HEK293T (cell line): ENCODE results near the gene HOXA5.

Experiments used
- ARNT ChIP-seq: fragments of 450-650 bp; IDR thresholded peaks from 2 replicates; pipeline ENCODE4 v1.6.1; 2017; ENCODE audit warnings: mild to moderate bottlenecking
- BHLHE40 ChIP-seq: fragments of 450-650 bp; IDR thresholded peaks from 2 replicates; pipeline ENCODE4 v1.6.1; 2016; ENCODE audit warnings: mild to moderate bottlenecking, moderate library complexity, borderline replicate concordance
- FOXK2 ChIP-seq: fragments of 450-650 bp; IDR thresholded peaks from 2 replicates; pipeline ENCODE4 v1.6.1; 2016; ENCODE audit warnings: mild to moderate bottlenecking
- FOXM1 ChIP-seq: fragments of 450-650 bp; IDR thresholded peaks from 2 replicates; pipeline ENCODE4 v1.6.1; 2017; ENCODE audit warnings: mild to moderate bottlenecking, borderline replicate concordance
- HDGF ChIP-seq: fragments of 450-650 bp; IDR thresholded peaks from 2 replicates; pipeline ENCODE4 v1.6.1; 2017; ENCODE audit warnings: antibody characterized with exemption, borderline replicate concordance
- LEF1 ChIP-seq: fragments of 450-650 bp; IDR thresholded peaks from 2 replicates; pipeline ENCODE4 v1.6.1; 2017; ENCODE audit warnings: mild to moderate bottlenecking, borderline replicate concordance
- NFRKB ChIP-seq: fragments of 450-650 bp; IDR thresholded peaks from 2 replicates; pipeline ENCODE4 v1.6.1; 2016; ENCODE audit warnings: mild to moderate bottlenecking, moderate library complexity
- SP1 ChIP-seq: fragments of 450-650 bp; IDR thresholded peaks from 2 replicates; pipeline ENCODE4 v1.6.1; 2017
- SUZ12 ChIP-seq: fragments of 450-650 bp; IDR thresholded peaks from 2 replicates; pipeline ENCODE4 v1.6.1; 2016; ENCODE audit warnings: mild to moderate bottlenecking
- TARDBP ChIP-seq: fragments of 450-650 bp; IDR thresholded peaks from 2 replicates; pipeline ENCODE4 v1.6.1; 2016
- ZNF384 ChIP-seq: fragments of 450-650 bp; IDR thresholded peaks from 2 replicates; pipeline ENCODE4 v1.6.1; 2016
- TF ChIP-seq, protein P1 (sequence below): fragments of 450-650 bp; IDR thresholded peaks from 2 replicates; pipeline ENCODE4 v1.6.1; 2016

GRCh38 chr7:27134392-27134791 lies 9.1 kb downstream of the HOXA5 start:
- TF ChIP-seq FOXM1 (no peak), ZNF384 (no peak), SP1 (no peak), BHLHE40 (no peak), SUZ12 (no peak), FOXK2 (no peak), TARDBP (no peak), ARNT (no peak), NFRKB (no peak), LEF1 (no peak), HDGF (no peak)
- TF ChIP-seq, protein P1, sequence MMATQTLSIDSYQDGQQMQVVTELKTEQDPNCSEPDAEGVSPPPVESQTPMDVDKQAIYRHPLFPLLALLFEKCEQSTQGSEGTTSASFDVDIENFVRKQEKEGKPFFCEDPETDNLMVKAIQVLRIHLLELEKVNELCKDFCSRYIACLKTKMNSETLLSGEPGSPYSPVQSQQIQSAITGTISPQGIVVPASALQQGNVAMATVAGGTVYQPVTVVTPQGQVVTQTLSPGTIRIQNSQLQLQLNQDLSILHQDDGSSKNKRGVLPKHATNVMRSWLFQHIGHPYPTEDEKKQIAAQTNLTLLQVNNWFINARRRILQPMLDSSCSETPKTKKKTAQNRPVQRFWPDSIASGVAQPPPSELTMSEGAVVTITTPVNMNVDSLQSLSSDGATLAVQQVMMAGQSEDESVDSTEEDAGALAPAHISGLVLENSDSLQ = no peak
